Sigmoid colon (tissue), 4 donors: ENCODE measurements around the gene SP140L.

ENCODE experiments used
- CTCF ChIP-seq, 4 experiments: fragments of 450-650 bp in 3 of 4; fragments of 200-600 bp in 1 of 4; IDR thresholded peaks; one replicate each; pipeline ENCODE4 v1.5.1; 2016 to 2019; ENCODE audit warnings: antibody characterized with exemption in 4 of 4, mild to moderate bottlenecking in 3 of 4, moderate library complexity in 2 of 4
- EP300 ChIP-seq, 4 donors: sonication (generic); formaldehyde crosslinking; IDR thresholded peaks; one replicate each; pipeline ENCODE4 v1.6.1; 2017; ENCODE audit warnings: antibody characterized with exemption in 4 of 4
- POLR2A ChIP-seq, 2 donors: fragments of 450-650 bp; IDR thresholded peaks; one replicate each; pipeline ENCODE4 v1.6.1; 2016; ENCODE audit warnings: antibody characterized with exemption in 2 of 2, mild to moderate bottlenecking in 2 of 2, moderate library complexity in 2 of 2
- POLR2AphosphoS5 ChIP-seq, 4 donors: sonication (generic); formaldehyde crosslinking; IDR thresholded peaks; one replicate each; pipeline ENCODE4 v1.6.1; 2017; ENCODE audit warnings: antibody characterized with exemption in 4 of 4

DNA sequence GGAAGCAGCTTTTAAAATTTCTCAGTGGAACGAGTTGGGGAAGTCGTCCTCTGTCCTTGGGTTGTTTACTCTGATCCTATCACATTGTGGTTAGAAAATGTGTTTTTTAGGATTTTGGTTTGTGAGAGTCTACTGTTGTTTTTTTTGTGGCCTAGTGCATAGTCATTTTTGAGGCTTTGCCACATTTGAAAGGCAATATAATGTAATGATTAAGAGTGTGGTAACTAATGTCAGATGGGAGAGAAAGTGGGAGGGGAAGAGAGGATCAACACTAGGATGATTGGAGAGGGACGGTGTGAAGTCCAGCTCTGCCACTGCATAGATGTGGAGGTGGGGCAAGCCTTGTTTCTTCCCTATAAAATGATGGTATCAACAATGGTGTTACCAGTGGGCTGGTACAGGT is 8.5 kb downstream of the SP140L start:
- TF ChIP-seq POLR2A (IDR thresholded peaks at IDR 0.05): no peak
- TF ChIP-seq CTCF (IDR thresholded peaks at IDR 0.05): no peak
- TF ChIP-seq EP300 (IDR thresholded peaks at IDR 0.05): no peak
- TF ChIP-seq POLR2AphosphoS5 (IDR thresholded peaks at IDR 0.05): no peak
